GM21723 (cell line): ENCODE measurements around the gene FOXA1.

Experiments
- ATAC-seq: cut with Tn5 transposase; IDR thresholded peaks from one replicate; pipeline ENCODE4 v1.9.1; 2021; ENCODE audit warnings: mild to moderate bottlenecking, moderate library complexity; ENCODE audit not compliant: unreplicated experiment

FOXA1 gene

DNA sequence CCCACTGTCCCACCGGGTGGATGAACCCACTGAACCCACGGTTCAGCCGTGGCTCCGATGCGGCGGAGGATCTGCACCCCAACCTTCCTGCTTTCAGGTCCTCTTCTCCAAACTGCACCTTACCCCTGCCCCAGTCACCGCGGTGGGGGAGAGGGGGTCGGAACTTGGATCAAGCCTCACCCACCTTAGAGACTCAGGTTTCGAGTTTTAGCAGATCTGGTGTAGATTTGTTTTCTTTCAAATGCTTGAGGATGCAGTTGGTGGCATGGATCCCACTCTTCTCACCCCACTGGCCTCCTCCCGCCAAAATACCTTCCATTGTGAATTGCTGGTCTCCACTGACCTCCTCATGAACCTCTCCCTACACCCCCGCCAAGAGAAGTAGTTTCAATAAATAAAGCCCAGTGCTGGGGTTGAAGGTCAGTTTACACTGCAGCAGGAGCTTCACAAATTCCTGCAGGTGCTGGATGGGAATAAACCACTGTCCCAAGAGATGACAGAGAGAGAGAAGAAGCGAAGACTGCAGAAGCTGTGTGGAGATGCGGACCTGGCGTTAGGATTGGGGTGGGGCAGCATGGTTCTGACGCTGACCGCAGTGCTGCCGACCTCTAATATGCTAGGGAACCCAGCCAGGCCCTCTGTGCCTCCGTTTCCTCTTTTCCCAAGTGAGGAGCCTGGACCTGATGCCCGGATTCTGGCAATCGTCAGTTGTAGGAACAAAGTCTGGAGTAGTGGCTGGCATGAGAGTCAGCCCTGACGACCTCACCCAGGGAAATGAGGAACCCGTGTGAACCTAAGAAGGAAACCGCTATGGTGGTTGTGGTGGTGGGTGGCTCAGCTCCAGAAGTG lies 7.8 kb upstream of the FOXA1 start:
- ATAC-seq = no peak

DNA sequence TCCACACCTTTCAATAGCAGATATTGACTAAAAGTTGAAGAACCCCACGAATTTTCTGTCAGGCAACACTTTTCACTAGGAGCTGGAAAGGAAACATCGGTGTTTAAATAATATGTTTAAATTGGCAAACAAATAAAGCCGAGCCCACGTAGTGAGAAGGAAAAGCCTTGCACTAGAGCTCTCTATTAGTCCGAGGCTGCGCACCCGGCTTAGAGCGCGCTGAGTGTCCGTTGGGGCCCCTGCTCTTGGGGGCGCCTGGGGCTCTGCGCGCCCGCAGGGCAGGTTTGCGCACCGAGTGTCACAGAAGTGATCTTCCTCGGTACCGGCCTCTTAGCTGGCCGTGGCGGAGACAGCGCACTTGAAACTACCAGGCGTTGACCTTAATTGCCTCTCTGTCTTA lies 6.8 kb upstream of the FOXA1 start:
- ATAC-seq = no peak

DNA sequence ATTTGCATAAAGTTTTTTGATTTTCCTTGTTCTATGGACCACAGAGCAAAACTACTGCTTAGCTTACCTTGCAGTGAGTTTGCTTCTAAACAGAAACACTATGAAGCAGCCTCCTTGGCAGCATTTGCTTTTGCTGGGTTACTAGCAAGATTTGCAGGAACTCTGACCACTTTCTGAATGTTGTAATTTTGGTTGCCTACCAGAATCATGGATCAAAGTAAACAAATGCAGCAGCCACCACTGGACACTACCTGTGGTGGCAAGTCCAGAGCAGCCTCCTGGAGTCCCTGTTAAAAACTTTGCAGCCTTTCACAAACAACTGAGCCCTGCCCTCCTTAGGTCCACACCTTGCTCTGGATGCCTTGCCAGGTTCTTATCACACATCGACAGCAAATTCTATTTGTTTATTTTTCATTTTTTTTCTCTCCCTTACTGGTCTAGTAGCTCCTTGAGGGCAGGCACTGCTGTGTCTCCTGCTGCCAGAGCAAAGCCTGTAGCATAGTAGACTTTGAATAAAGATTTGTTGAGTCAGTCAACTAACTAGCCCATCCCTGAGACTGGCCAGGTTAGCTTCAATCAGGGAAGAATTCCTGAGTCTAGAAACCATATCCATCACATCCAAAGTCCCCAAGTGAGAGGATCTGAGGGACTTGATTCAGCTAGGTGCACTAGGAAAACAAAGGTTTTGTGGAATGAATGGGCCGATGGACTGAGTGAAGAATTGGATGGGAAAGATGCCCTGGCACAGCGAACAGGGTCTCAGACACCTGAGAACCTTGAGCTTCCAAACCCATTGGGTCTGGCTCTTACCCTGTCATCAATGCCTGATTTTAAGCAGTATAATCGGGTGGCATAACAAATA lies 6.1 kb upstream of the FOXA1 start:
- no peak for ATAC-seq

DNA sequence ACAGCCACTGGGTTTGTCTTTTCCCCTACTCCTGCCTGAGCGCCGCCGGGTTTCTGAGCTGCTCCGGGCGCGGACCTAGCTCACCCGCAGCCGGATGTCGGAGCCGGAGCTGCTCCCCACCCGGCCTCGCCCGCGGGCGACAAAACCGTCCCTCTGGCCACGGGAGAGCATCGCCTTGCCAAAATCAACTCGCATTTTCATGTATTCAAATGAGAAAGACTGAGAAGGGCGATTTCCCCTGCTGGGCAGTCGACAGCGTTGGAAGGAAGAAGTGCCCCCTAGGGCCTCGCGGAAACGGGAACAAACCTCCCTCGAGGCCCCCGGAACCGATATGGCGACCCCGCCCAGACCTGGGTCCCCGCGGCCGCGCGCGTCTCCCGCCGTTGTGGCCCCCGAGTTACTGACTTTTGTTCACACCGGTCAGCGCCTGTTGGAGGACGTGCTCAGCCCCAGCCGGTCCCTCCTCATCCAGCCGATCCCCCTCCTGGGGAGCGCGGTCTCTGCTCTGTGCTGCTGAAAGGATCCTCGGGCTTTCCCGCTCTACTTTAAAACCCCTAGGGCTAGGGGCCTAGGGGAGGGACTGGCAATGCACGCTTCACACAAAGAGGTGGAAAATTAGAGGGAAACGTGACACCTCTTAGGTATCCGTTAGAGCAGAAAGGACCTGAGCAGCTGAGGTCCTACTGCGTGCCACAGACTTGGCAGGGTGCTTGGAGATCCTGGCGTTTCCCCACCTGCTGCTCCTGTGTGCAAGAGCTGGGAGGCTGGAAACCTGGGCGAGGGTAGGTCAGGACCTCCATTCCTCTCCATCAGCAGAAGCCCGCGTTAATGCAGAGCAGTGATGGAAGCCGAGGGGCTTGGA lies 4.7 kb upstream of the FOXA1 start:
- no peak for ATAC-seq

DNA sequence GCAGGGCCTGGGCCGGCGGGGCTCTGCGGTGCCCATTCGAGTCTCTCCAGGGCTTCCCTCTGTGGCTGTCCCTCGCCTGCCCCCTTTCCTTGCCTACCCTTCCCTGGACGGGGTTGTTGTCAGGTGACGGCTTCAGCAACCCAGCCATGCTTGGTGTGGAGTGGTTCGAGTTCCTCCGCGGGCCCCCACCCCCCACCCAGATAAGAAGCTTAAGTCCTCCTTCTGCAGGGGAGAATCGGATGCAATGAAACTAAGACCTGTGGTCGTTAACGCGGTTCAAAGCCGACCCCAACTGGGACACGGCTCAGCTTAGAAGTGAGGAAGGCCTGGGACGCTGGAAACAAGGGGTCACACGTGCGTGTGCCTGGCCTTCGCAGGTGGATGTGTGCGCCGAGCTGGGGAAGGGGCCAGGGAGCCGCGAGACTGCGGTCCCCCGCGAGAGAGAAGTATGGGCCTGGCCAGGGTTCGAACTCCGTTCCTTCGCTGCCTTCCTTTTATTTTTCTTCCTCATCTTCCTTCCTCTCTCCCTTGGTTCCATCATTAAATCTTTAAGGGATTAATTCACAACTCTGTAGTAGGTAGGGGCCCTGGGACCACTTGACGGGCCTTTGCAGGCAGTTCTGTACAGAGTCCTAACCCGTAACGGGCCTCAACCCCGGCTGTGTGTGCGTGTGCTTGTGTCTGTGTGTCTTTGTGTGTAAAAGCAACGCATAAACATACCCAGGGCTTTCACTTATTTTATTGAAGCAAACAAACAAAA lies 3.9 kb upstream of the FOXA1 start:
- no peak for ATAC-seq

DNA sequence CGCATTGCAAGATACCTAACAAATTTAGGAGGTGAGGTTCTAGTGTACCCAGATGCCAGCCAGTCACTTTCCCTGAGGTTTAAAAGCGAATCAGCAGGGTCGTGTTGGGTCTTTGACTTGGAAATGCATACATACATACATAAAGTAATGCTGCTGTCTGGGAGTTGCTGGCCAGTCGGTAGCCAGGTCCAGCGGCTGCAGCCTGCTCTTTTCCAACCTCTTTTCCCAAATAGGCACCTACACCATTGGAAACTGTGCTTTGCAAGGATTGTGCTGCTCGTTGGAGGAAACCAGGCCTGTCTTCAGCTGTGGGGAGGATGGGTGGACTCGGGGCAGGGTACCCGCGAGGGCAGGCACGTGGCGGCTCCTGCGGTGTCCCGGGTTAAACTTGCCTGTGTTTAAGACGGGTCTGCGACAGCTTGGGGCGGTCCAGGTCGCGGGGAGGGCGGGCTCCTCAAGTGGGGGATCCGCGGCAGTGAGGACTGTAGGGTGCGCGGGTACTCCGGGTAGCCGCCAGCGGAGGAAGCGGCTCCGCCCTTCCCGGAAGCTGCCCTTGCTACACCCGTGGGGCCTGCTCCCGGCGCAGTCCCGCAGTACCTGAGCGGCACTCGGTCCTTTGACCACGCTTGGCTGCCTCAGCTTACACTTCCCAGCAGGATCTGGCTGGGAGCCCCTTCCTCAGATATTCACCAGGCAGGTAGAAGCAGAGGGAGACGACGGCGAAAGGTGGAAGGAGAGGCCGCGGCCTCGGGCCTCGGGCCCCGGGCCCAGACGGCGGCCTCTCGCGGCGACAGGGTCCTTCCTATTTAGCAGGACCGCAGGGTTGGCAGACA lies 3.1 kb upstream of the FOXA1 start:
- no peak for ATAC-seq

DNA sequence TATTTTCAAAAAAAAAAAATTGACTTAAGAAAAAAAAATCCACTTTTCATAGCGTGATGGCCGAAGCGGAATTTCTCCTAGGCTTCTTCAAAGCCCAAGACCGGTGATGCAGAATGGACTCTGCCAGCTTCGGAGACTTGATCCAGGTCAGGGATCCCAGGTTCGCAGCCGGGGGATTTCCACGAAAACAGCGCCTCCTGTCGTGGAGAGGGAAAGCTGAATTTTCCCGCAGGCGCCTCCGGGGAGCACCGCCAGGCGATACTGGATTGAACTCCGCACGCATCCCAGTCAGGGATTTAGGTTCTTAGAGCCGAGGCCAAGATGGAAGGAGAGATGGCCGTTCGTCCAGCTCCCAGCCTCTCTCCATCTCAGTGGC lies 2.5 kb upstream of the FOXA1 start:
- no peak for ATAC-seq

DNA sequence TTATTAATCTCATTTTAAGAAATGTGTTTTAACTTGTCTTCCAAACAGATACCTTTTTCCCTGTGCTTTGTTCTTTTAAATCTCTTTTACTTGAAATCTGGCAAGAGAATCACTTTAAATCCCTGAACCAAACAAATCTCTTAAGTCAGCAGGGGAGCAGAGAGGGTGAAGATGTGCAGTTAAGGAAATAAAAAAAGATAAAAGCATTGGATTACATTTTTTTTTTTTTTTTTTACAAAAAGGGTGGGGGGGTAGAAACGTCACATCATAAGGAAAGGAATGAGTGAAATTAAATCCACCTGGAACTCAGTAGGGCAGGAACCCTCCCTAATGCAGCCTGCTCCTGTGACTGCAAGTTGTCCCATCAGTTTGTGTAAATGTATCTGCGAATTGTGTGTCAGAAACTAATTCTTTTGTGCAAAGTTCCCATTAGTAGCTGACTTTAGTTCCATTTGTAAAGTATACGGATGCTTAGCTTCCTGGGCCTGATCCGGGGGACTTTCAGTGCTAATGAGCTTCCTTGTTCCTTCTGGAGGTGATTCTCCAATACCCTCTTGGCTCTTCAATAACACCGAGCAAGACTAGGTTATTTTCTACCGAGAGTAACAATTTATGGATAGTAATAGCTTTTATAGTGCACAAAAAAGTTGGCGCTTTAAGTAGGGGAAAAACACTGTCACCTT lies 1.9 kb upstream of the FOXA1 start:
- no peak for ATAC-seq

DNA sequence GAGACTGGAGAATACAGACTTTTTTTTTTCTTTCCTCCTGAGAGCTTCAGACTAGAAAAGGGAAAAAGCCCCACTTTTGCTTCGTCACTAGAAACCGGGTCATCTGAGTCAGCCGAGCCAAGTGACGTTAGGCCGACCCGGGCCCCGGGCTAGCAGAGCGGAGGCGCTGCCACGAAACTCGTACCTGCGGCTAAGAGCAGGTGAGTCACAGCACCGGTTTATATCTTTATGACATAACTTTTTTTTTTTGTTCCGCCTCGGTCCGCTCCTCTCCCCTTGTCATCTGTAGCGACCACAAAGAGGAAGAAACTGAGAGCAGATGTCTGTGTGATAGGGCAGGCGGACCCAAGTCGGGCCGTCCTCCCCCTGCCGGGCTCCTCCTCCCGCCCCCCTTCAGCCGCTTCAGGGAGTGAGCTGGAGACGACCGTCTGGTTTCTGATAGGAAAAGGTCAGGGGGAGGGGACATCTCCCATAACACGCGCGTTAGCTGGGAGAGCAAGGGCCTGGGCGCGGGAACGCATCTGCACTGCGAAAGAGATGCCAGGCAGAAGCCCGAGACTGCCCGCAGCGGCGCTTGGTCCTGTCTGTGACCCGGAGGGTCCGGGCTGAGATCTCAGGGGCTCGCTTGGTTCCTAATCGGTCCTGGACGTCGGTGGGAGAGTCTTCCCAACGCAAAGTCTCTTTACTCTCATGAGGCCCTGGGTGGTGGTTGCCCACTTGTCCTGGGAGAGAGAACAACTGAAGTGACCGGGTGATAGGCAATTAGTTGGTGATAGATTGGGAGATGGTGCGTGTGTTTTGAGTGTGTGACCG lies 966 bp upstream of the FOXA1 start:
- ATAC-seq = no peak

DNA sequence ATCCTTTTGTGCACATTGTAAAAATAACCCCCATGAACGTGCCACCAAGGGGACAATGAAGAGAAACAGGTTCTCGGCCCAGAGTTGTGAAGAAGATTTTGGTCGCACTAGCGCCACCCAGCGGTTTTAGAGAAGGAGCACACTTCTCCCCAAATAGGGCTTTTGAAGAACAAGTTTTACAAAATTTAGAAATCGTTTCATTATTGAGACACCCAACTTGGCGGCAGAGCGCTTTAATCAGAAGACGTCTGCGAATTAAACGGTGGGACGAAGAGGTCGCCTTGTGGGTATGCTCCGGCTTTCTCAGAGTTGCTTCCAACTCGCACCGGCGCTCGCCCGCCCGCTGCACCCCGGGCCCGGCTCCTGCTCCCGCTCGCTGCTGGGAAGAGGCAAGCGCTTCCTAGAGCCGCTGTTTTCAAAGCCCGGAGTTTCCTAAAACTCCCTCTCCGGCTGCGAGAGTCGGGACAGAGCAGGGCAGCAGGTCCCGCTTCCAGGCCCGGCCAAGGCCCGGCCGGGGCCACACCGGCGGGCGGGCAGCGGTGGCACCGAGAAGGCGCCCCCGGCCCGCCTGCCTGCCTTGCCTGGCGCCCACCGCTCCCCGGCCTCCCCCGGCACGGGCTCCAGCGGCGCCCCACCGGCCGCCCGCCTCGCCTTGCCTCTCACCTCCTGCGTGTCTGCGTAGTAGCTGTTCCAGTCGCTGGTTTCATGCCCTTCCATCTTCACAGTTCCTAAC lies 645 bp downstream of the FOXA1 start:
- ATAC-seq = no peak

DNA sequence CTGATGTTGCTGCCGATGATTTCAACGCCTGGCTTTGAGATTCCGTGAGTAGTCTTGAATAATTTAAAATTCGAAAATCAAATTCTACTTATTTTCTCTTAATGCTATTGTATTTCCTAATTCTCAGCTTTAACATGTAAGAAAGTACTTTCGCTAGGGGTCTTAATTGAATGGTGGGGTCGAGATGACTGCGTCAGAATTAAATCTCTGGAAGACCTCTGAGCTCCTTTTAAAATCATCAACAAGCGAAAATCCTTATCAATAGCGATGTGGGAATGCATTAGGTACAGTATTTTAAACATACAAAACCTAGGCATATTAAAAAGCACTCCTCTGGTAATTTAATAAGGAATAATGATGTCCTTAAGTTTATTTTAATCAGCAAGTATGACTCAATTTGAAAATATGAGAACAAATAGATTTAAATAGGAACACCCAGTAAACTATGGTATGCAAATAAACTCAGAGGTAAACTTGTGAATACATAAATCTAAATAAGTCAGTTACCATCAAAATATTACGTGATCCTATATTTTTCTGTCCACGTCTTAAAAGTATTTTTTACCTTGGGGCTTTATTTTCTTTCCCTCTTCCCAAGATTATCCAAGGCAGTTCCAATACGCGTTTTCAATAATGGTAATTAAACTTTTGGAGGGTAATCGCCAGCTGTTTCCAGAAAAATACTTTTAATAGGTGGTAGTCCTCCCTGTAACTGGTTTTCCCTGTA lies 1.4 kb downstream of the FOXA1 start:
- no peak for ATAC-seq

DNA sequence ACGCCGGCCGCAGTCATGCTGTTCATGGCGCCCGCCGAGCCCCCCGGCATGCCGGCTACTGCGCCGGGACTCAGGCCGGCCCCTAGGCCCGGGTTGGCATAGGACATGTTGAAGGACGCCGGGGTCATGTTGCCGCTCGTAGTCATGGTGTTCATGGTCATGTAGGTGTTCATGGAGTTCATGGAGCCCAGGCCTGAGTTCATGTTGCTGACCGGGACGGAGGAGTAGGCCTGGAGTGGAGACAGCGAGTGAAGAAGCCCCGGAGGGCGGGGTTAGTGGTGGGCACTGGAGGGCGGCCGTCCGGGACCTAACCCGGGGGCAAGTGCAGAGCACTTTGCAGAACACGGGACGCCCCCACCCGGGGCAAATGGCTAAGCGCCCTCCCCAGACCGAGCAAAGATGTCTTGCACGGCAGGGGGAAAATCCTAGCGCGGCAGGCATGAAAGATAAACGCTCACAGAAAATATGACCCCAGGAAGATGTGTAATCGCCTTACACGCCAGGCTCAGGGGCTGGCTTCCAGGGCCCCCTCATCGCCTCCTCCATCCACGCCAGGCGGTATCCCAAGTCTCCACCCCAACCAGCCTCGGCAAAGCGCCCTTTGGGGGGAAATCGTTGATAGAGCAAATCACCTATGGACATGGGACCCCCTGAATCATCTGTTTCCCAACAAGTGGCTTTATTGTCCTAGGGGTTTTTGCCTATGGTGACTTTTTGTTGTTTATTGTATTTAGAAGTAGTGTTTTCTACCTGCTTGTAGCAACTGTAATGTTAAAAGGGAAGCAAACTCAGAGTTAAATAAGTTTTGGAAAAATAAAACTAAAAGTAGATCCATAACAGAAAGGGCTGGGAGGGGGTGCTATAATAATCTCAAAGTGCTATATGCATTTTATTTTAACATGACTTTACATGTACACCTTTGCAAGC lies 2.3 kb downstream of the FOXA1 start:
- ATAC-seq = no peak

DNA sequence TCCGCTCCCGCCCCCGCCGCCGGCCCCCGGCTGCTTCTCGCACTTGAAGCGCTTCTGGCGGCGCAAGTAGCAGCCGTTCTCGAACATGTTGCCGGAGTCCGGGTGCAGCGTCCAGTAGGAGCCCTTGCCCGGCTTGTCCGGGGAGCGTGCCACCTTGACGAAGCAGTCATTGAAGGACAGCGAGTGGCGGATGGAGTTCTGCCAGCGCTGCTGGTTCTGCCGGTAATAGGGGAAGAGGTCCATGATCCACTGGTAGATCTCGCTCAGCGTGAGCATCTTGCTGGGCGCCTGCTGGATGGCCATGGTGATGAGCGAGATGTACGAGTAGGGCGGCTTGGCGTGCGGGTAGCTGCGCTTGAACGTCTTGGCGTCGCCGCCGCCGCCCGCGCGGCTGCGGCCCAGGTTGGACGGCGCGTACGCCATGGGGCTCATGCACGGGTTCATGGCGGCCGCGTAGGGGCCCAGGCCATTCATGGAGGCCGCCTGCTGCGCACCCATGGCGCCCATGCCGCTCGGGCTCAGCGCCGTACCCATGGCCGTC lies 3.0 kb downstream of the FOXA1 start:
- no peak for ATAC-seq

DNA sequence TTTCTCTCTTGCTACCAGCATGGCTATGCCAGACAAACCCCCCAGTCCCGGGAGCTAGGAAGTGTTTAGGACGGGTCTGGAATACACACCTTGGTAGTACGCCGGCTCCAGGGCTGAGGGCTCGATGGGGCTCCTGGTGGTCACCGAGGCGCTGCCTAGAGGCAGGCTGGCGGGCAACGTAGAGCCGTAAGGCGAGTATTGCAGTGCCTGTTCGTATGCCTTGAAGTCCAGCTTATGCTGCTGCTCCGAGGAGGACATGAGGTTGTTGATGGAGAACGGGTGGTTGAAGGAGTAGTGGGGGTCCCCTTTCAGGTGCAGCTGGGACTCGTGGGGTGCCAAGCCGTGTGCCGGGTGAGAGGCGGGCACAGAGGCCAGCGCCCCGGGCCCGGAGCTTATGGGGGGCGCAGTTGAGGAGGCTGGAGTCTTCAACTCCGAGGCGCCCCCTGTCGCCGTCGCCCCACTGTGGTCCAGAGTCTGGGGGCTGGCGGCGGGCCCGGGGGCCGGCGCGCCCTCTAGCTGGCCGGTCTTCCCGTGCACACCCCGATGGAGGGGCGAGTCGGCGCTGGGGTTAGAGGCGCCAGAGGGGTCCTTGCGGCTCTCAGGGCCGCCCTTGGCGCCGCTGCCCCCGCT lies 3.6 kb downstream of the FOXA1 start:
- no peak for ATAC-seq
